GM19463 (cell line): ENCODE results near the gene P2RY13.

Experiments
- ATAC-seq: cut with Tn5 transposase; IDR thresholded peaks from one replicate; pipeline ENCODE4 v1.9.1; 2021; ENCODE audit warnings: mild to moderate bottlenecking, moderate library complexity; ENCODE audit not compliant: unreplicated experiment

Gene P2RY13

DNA sequence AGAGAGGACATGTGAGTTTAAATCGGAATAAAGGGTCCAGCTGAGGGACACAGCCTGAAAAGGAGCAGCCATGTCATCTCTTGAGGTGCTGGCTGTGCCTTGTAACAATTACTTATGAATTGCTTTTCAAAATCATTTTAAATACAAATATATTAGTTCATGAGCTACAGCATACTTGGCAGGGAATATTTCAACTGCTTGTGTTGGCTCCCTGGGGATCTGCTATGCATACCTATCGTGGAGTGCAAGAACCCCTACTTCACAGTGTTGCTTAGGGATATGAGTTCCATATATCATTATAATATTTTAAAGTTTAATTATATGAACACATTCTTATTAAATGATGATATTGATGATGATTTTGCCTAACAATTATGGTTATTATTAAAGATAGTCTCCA, 31.9 kb downstream of the P2RY13 start:
- ATAC-seq, result no peak

DNA sequence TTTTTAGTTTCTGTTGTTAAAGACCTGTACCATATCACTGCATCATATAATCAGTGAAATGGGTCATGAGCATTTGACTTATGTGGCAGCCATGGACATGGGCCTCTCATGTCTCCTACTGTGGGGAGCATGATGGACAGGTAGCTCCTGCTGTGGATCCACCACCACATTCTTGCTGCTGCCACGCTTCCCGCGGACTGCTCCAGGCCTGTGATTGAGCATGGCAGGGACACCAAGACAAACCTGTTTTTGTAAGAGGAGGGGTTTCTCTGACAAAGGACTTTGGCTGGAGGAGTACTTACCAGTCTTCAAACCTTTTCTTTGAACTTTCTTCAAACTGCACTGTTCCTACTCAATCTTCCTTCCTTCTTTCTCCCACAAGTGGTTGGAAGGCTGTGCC, 33.1 kb downstream of the P2RY13 start:
- no peak for ATAC-seq

DNA sequence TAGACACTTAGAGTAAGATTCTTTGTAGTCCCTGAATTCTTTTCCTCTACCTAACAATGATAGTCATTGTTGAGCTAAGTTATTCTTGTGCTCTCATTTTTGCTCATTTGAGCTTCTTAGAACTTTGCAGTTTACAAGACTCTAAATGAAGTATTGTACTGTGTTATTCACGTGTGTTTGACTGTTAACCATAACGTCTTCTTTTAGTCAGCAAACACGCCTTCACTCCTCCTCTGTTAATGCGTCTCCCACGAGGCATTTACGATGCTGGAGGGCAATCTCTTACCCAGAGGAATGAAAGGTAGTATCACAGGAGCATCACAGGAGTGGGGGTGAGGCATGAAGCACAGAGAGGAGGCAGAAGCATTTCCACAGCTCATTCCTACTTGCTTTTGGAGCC, 36.2 kb downstream of the P2RY13 start:
- ATAC-seq, result peak; percentile 65

DNA sequence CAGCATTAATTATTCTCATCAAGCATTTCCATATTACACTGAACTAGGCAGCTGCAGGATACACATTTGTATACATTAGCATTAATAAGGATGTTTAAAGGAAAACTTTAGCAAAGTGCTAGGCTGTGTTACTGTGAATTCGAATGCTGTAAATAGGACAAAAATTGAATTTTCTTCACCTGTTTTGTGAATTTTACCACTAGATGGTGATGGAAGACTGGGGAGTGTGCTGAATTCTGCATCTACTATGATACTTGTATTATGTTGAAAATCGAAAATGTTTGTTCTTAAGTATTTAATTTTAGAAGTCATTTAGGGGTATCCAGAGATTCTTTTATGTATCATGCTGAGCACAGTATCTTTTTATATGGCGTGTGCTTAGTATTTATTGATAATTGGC, 38.7 kb downstream of the P2RY13 start:
- ATAC-seq, result no peak

DNA sequence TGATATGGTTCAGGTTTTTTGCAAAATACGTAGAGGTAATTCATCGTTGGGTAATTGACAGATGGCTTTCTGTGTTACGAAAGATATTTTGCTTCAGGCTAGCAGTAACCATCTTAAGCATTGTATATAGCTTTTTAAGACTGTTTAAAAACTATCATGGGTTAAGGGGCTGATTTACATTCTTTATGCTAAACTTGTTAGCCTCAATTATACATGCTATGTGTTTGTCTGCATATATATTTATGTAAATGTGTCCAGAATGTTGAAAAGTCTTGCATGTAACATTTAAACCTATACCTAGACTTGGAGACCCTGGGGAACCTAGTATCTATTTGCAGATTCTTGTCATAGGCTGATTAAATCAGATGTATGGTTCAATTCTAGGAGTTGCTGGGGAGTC, 39.9 kb downstream of the P2RY13 start:
- ATAC-seq, result no peak

DNA sequence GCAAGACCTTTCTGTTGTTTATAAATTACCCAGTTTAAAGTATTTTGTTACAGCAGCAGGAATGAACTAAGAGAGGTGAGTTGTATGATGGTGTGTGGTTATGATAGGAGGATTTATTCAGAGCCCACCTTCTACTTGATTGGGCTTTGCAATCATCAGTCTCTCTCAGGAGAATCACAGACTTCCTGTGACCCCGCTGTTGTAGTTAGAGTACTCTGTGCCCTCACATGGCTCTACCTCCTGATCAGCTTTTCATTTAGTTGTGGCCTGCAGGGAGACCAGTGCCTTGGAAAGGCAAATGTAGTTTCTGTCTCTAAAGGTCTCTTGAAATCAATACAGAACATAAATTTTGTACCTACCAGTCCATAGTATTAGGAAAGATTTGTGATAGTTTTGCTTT, 43.4 kb downstream of the P2RY13 start:
- no peak for ATAC-seq

DNA sequence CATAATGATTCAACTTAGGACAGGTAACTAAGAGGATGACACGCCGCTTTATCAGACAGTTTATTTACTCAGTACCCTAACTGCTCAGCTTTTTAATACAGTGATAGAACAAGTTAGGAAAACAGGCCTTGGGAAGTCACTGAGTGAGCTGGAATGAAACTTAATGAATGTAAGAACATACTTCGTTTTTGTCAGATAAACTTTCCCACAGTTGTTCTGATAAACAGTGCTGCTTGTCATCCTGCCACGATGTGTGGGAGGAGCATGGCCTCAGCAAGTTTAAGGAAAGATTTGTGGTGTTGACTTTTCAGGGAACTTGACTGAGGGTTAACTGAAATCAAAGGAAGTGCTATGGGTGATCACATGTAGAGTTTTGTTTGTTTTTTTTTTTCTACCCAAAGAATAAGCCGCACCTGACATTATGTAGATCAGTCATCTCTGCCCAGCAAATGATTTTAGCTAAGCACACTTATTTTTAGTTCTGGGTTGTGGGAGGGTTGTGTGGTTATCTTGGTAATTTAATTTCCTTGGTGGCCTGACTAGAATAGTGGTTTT, 45.4 kb downstream of the P2RY13 start:
- ATAC-seq, result no peak

DNA sequence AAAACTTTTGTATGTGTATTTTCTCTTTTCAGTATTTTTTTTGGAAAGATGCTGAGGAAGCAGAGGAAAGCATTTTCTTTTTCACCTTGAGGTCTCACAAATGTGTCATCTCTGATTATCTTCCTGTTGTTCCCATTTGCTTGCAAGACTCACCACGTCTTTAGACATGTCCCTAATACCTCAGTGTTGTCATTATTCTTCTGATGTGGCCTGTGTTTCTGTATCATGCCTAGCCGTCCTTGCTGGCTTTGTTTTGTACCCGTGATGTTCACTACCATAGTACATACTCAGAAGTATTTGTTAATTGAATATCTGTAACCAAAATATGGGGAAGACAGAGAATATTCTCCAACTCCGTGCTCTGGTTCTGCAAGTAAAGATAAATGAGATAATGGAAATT, 46.0 kb downstream of the P2RY13 start:
- no peak for ATAC-seq

DNA sequence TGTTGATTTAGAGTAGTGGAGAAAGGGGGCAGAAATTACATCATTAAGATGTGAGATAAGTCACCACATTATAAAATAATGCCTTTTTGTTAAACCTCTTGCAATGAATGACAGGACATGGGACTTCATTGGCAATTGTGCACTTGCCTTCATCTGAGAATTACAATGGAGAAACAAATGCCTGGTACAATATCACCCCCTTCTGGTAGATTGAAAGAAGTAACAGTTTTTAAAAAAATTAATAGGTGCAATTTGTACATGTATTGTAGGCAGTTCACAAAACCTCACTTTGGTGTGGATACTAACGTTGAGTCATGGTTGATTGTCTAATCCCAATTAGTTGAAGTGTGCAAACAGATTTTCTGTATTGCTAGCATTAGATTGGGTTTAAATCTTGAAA, 46.4 kb downstream of the P2RY13 start:
- ATAC-seq, result no peak

DNA sequence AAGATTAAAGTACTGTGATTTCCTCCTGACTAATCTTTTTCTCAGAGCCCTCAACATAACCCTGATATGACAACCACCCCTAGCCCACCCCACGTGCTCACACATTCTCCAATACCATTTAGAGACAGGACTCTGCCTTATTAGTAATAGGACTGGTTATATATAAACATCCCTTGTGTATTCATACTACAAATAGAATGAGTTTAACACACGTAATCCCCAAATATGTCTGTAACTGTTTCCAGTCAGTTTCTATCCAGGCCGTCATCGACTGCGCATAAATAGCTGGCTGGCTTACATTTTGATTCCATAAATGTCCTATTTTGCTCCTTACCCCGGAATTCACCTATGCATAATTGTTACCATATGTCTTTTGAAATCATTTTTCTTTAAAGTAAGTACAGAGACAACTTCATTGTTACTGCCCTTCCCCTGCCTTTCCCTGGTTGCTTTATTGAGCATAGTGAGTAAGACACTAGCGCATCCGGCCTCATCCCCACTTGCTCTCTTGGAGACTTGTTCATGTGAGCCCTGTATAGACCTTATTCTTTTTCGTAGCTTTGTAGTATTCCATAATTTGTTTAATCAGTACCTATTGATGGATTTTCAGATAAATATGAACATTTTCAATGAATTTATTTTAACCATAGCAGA, 47.6 kb downstream of the P2RY13 start:
- no peak for ATAC-seq

DNA sequence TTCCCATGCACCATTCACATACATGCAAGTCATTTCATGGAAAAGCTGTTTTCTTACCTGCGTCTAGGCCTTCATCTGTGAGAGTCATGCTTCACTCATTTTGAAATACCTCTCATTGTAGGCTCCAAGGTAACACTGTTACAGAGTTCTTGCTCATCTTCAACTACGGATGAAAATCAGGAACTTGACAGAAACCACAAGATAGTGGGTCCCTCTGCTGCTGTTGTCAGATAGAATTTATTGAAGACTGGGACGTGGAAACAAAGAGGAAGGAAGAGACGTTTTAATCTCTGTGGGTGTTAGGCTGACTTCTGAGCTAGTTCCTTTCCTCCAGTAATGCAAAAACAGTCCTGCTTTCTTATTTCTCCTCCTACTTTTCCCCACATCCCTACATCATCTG, 51.1 kb downstream of the P2RY13 start, which contains the start of gene P2RY14:
Gene P2RY14 (minus strand): TSS at position 313 of the 400 bp plus-strand sequence. CDS start 64,226 bp downstream, outside the sequence.
- ATAC-seq, result no peak

DNA sequence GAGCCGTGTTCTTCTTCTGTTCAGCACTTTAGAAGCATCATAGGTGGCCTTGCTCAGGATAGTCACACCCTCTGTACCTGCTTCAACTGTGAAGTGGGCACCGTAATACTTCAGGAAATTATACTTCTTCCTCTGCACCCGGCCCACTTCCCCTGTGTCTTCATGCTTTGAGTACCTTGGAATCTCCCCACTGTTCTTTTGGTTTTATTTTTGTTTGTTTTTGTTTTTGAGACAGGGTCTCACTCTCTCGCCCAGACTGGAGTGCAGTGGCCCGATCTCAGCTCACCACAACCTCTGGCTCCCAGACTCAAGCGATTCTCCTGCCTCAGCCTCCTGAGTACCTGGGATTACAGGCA, 52.7 kb downstream of the P2RY13 start:
- ATAC-seq, result peak; percentile 66
